Measurements from ENCODE around the gene SPDEF.

DNA sequence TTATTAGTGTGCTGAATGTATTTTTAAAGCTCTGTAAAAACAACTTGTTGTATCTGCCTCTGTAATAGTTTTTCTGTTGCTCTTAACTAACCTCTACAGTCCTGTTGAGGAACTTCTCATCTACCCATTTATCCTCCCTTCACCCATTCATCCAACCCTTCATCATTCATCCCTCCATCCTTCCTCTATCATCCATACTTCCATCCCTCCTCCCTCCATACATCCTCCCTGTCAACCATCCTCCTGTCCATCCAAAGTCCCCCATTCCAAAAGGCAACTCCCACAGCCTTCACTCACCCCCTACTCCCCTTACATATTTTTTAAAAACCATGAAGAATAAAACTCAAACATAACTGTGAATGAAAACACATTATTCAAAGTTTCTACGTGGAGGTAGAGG, 40.7 kb upstream of the SPDEF start:
- TF ChIP-seq, protein P1, sequence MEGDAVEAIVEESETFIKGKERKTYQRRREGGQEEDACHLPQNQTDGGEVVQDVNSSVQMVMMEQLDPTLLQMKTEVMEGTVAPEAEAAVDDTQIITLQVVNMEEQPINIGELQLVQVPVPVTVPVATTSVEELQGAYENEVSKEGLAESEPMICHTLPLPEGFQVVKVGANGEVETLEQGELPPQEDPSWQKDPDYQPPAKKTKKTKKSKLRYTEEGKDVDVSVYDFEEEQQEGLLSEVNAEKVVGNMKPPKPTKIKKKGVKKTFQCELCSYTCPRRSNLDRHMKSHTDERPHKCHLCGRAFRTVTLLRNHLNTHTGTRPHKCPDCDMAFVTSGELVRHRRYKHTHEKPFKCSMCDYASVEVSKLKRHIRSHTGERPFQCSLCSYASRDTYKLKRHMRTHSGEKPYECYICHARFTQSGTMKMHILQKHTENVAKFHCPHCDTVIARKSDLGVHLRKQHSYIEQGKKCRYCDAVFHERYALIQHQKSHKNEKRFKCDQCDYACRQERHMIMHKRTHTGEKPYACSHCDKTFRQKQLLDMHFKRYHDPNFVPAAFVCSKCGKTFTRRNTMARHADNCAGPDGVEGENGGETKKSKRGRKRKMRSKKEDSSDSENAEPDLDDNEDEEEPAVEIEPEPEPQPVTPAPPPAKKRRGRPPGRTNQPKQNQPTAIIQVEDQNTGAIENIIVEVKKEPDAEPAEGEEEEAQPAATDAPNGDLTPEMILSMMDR (IDR thresholded peaks at IDR 0.05; ENCODE audit: low read depth, low read length, poor library complexity, severe bottlenecking): no peak
- TF ChIP-seq EZH2phosphoT487 (IDR thresholded peaks at IDR 0.05; ENCODE audit: borderline replicate concordance, low read length): no peak

All from DOHH2 (cell line).